Lower lobe of right lung (tissue), 2 donors: Measurements from ENCODE around the gene C1QTNF9. TPM values are rescaled to one million over a fixed set of nuclear protein-coding genes. Genes with fewer than 3 reads are reported as not detected.

Source experiments
- ATAC-seq, 2 donors: fragments of 200-7000 bp; cut with Tn5 transposase; one replicate each; pipeline ENCODE4 v1.9.1; 2020 to 2022; ENCODE audit warnings: mild to moderate bottlenecking in 2 of 2, moderate library complexity in 2 of 2
- DNase-seq: peaks from one replicate; pipeline ENCODE4 v3.0.0-alpha.2; 2020
- H3K27ac ChIP-seq: fragments of 200-600 bp; one replicate; pipeline ENCODE4 v1.8.0; 2022
- H3K27me3 ChIP-seq: fragments of 200-600 bp; one replicate; pipeline ENCODE4 v1.8.0; 2022; ENCODE audit warnings: low read depth
- H3K36me3 ChIP-seq: fragments of 200-600 bp; one replicate; pipeline ENCODE4 v1.8.0; 2022; ENCODE audit warnings: mild to moderate bottlenecking
- H3K4me1 ChIP-seq: fragments of 200-600 bp; one replicate; pipeline ENCODE4 v1.8.0; 2022
- H3K4me3 ChIP-seq: fragments of 200-600 bp; one replicate; pipeline ENCODE4 v1.8.0; 2022; ENCODE audit warnings: mild to moderate bottlenecking
- H3K9me3 ChIP-seq: fragments of 200-600 bp; one replicate; pipeline ENCODE4 v1.8.0; 2022
- CTCF ChIP-seq: fragments of 200-600 bp; IDR thresholded peaks from one replicate; pipeline ENCODE4 v1.8.0; 2022; ENCODE audit warnings: antibody characterized with exemption, mild to moderate bottlenecking
- intact Hi-C: fragments of 100-400 bp; cut with DNase I; formaldehyde crosslinking; loops from one replicate; pipeline ENCODE4 v1.11.0; 2022
- total RNA-seq: library from RNA; stranded (reverse); fragmentation: NEBNext Ultra II Directional; extraction: Animal tissue kit (Norgen Biotek cat#: 25700); gene quantifications from one replicate; pipeline ENCODE4 v1.2.1, GENCODE V29; 2021
- donor health status: DM: no; HTN: yes; CAD: no; lungs with severe emphysema.

The C1QTNF9 gene
- total RNA-seq, 1 donor from 2014 or later = not detected

- H3K36me3 ChIP-seq = peaks cover 45% of the 10 kb centered on the region
- intact Hi-C loops = no loop called here
- DNase-seq (no peak), ATAC-seq (no peak)
- peaks cover 30% of the 10 kb centered on the region for H3K4me1 ChIP-seq
- no peak for TF ChIP-seq CTCF
- H3K9me3 ChIP-seq = no peaks in the 10 kb centered on the region
- H3K27me3 ChIP-seq = no peaks in the 10 kb centered on the region
- H3K27ac ChIP-seq = no peak overlapping the region
- no peak overlapping the region for H3K4me3 ChIP-seq
Measured at GRCh38 chr13:24282256-24282655, 27.1 kb upstream of the C1QTNF9 start.

GRCh38 chr13:24284889-24285565 lies 24.4 kb upstream of the C1QTNF9 start:
- no peak overlapping the region for H3K27ac ChIP-seq
- no peak for TF ChIP-seq CTCF
- ATAC-seq (no peak), DNase-seq (no peak)
- intact Hi-C loops = no loop called here
- no peaks in the 10 kb centered on the region for H3K9me3 ChIP-seq
- peaks cover 26% of the 10 kb centered on the region for H3K4me1 ChIP-seq
- H3K4me3 ChIP-seq = no peak overlapping the region
- H3K27me3 ChIP-seq = no peaks in the 10 kb centered on the region
- H3K36me3 ChIP-seq = peaks cover 72% of the 10 kb centered on the region

GRCh38 chr13:24286624-24287023 lies 22.8 kb upstream of the C1QTNF9 start:
- Histone ChIP-seq H3K27me3 (no peaks in the 10 kb centered on the region), H3K4me3 (no peak overlapping the region), H3K4me1 (peaks cover 16% of the 10 kb centered on the region), H3K36me3 (peaks cover 87% of the 10 kb centered on the region), H3K27ac (no peak overlapping the region), H3K9me3 (no peaks in the 10 kb centered on the region)
- DNase-seq (no peak), ATAC-seq (no peak)
- no peak for TF ChIP-seq CTCF
- intact Hi-C loops = no loop called here

- Histone ChIP-seq H3K4me1 (peaks cover 8% of the 10 kb centered on the region), H3K27ac (no peak overlapping the region), H3K4me3 (no peak overlapping the region), H3K9me3 (no peaks in the 10 kb centered on the region), H3K27me3 (no peaks in the 10 kb centered on the region), H3K36me3 (peaks cover 91% of the 10 kb centered on the region)
- DNase-seq = no peak
- intact Hi-C loops = no loop called here
- TF ChIP-seq CTCF = no peak
- ATAC-seq = peak; percentile 23 to 62
Measured at GRCh38 chr13:24287748-24288287, 21.6 kb upstream of the C1QTNF9 start.

GRCh38 chr13:24288870-24289269 lies 20.5 kb upstream of the C1QTNF9 start:
- H3K9me3 ChIP-seq = no peaks in the 10 kb centered on the region
- H3K27ac ChIP-seq = no peak overlapping the region
- no peaks in the 10 kb centered on the region for H3K27me3 ChIP-seq
- no peak overlapping the region for H3K4me3 ChIP-seq
- DNase-seq = no peak
- peak; percentile 40 to 72 for ATAC-seq
- peaks cover 96% of the 10 kb centered on the region for H3K36me3 ChIP-seq
- no peak for TF ChIP-seq CTCF
- intact Hi-C loops = no loop called here
- H3K4me1 ChIP-seq = no peaks in the 10 kb centered on the region
